SK-N-SH (cell line): ENCODE data around the gene WWC1.

ENCODE experiments used
- CHD2 ChIP-seq: fragments of 150-350 bp; IDR thresholded peaks from 2 replicates; pipeline ENCODE4 v1.6.1; 2018; ENCODE audit warnings: low read length; ENCODE audit not compliant: partially characterized antibody
- CTCF ChIP-seq: fragments of 200-600 bp; sonication (generic); IDR thresholded peaks from 2 replicates; pipeline ENCODE4 v1.6.1; 2017; ENCODE audit warnings: antibody characterized with exemption, mild to moderate bottlenecking, moderate library complexity
- EP300 ChIP-seq, 2 experiments: IDR thresholded peaks; 2 replicates each; pipeline versions ENCODE4 v1.4.0 to v1.6.1; 2012; ENCODE audit warnings: borderline replicate concordance in 1 of 2, low read depth in 1 of 2, low read length in 1 of 2
- NRF1 ChIP-seq: IDR thresholded peaks from 2 replicates; pipeline ENCODE4 v1.6.1; 2012; ENCODE audit warnings: low read depth, mild to moderate bottlenecking, low read length
- POLR2AphosphoS5 ChIP-seq: IDR thresholded peaks from 2 replicates; pipeline ENCODE4 v1.6.1; 2012; ENCODE audit warnings: low read depth, low read length
- RAD21 ChIP-seq: IDR thresholded peaks from 2 replicates; pipeline ENCODE4 v1.6.1; 2012; ENCODE audit warnings: mild to moderate bottlenecking, low read length
- SMC3 ChIP-seq: IDR thresholded peaks from 2 replicates; pipeline ENCODE4 v1.6.1; 2012; ENCODE audit warnings: low read depth, low read length, improper control_type of control experiment
- TAF1 ChIP-seq: IDR thresholded peaks from 2 replicates; pipeline ENCODE4 v1.6.1; 2012; ENCODE audit warnings: low read depth, mild to moderate bottlenecking, low read length, moderate library complexity, borderline replicate concordance

GRCh38 chr5:168320805-168321204 lies 29.4 kb downstream of the WWC1 start:
- no peak for TF ChIP-seq CHD2
- no peak for TF ChIP-seq SMC3
- TF ChIP-seq TAF1, result no peak
- no peak for TF ChIP-seq POLR2AphosphoS5
- TF ChIP-seq RAD21, result no peak
- no peak for TF ChIP-seq CTCF
- TF ChIP-seq EP300 (IDR thresholded peaks at IDR 0.05; ENCODE audit: borderline replicate concordance in 1 of 2, low read depth in 1 of 2, low read length in 1 of 2), result no peak
- TF ChIP-seq NRF1, result no peak
